ENCODE data around the gene CCIN.
"Not testable (repeated sequence)": the region's sequence is repeated elsewhere in the genome, so short reads cannot be mapped to it uniquely, and the experiment has no call there.

The CCIN gene

DNA sequence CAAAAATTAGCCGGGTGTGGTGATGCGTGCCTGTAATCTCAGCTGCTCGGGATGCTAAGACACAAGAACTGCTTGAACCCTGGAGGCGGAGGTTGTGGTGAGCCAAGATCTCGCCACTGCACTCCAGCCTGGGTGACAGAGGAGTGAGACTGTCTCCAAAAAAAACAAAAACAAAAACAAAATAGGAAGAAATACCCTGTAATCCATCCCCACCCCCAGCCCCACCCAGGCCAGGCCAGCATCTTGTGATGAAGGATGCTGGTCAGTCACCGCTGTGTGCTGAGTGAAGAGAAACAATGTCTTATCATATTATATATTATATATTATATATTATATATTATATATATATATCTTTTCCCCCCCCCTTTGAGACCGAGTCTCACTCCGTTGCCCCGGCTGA lies 15.4 kb upstream of the CCIN start:
- no peak overlapping the region for H3K27ac ChIP-seq
- no peak for TF ChIP-seq ZFX (IDR thresholded peaks at IDR 0.05; ENCODE audit: borderline replicate concordance)
- TF ChIP-seq, protein P1, sequence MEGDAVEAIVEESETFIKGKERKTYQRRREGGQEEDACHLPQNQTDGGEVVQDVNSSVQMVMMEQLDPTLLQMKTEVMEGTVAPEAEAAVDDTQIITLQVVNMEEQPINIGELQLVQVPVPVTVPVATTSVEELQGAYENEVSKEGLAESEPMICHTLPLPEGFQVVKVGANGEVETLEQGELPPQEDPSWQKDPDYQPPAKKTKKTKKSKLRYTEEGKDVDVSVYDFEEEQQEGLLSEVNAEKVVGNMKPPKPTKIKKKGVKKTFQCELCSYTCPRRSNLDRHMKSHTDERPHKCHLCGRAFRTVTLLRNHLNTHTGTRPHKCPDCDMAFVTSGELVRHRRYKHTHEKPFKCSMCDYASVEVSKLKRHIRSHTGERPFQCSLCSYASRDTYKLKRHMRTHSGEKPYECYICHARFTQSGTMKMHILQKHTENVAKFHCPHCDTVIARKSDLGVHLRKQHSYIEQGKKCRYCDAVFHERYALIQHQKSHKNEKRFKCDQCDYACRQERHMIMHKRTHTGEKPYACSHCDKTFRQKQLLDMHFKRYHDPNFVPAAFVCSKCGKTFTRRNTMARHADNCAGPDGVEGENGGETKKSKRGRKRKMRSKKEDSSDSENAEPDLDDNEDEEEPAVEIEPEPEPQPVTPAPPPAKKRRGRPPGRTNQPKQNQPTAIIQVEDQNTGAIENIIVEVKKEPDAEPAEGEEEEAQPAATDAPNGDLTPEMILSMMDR (IDR thresholded peaks at IDR 0.05) = no peak

GRCh38 chr9:36154331-36154952 lies 14.7 kb upstream of the CCIN start:
- TF ChIP-seq ZFX (IDR thresholded peaks at IDR 0.05; ENCODE audit: borderline replicate concordance) = no peak
- TF ChIP-seq, protein P1 (IDR thresholded peaks at IDR 0.05) = no peak
- no peak overlapping the region for H3K27ac ChIP-seq

DNA sequence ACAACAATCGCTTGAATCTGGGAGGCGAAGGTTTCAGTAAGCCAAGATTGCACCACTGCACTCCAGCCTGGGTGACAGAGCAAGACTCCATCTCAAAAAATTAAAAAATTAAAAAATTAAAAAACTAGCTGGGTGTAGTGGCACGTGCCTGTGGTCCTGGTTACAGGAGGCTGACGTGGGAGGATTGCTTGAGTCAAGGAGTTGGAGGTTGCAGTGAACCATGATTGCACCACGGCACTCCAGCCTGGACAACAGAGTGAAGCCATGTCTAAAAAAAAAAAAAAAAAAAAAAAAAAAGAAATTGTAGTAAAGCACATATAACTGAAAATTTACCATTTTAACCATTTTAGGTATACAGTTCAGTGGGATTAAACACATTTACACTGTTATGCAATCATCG lies 13.1 kb upstream of the CCIN start:
- TF ChIP-seq, protein P1 (IDR thresholded peaks at IDR 0.05) = no peak
- TF ChIP-seq ZFX (IDR thresholded peaks at IDR 0.05; ENCODE audit: borderline replicate concordance) = no peak

GRCh38 chr9:36158122-36158521 lies 11.1 kb upstream of the CCIN start:
- H3K27ac ChIP-seq = no peak overlapping the region
- no peak for TF ChIP-seq ZFX (IDR thresholded peaks at IDR 0.05; ENCODE audit: borderline replicate concordance)
- TF ChIP-seq, protein P1 (IDR thresholded peaks at IDR 0.05) = no peak

More for the DNA sequence above, 13.1 kb upstream of the CCIN start:
- H3K27ac ChIP-seq = no peak overlapping the region

GRCh38 chr9:36158917-36159316 lies 10.3 kb upstream of the CCIN start:
- H3K27ac ChIP-seq = no peak overlapping the region
- TF ChIP-seq ZFX (IDR thresholded peaks at IDR 0.05; ENCODE audit: borderline replicate concordance) = no peak
- TF ChIP-seq, protein P1 (IDR thresholded peaks at IDR 0.05) = no peak

- H3K27ac ChIP-seq = not testable (repeated sequence)
Observed at GRCh38 chr9:36159509-36159908, 9.7 kb upstream of the CCIN start.

DNA sequence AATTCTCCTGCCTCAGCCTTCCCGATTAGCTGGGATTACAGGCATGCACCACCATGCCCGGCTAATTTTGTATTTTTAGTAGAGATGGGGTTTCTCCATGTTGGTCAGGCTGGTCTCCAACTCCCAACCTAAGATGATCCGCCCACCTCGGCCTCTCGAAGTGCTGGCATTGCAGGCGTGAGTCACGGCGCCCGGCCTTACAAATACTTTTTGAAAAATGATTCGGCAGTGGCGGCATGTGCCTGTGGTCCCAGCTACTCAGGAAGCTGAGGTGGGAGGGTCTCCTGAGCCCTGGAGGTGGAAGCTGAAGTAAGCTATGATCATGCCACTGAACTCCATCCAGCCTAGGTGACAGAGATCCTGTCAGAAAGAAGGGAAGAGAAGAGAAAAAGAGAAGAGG lies 9.1 kb upstream of the CCIN start:
- not testable (repeated sequence) for H3K27ac ChIP-seq

- TF ChIP-seq ZFX (IDR thresholded peaks at IDR 0.05; ENCODE audit: borderline replicate concordance) = no peak
- TF ChIP-seq, protein P1 (IDR thresholded peaks at IDR 0.05) = no peak
- H3K27ac ChIP-seq = no peak overlapping the region
Observed at GRCh38 chr9:36161187-36161586, 8.0 kb upstream of the CCIN start.

All from 22Rv1 (cell line).